ENCODE data around the gene ARL2. TPM values are rescaled to one million over a fixed set of nuclear protein-coding genes. Genes with fewer than 3 reads are reported as not detected.
"Not testable (repeated sequence)": the region's sequence is repeated elsewhere in the genome, so short reads cannot be mapped to it uniquely, and the experiment has no call there.

The ARL2 gene
- total and polyA plus RNA-seq, 2 donors (not counting 1 experiment from before 2014, with no cell fraction given), result 99.2 to 138 TPM

DNA sequence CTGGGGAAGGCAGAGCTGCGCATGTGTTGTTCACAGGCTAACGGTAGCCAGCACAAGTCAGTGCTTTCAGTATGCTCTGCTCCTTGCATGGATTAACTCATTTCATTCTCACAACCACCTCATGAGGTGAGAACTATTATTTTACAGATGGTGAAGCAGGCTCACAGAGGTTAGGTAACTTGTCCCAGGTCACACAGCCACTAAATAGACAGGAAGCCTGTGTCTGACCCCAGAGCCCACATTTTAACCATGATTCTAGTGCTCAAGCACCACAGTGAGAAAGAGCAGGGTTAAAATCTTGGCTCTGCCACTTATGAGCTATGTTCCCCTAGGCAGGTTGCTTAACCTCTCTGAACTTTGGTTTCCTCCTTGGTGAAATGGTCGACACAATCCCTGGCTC is 7.0 kb downstream of the ARL2 start:
- no peaks in the 10 kb centered on the region for H3K9me3 ChIP-seq (ENCODE audit: control insufficient read depth, insufficient read depth, low read depth, low read length)
- DNase-seq (ENCODE audit: low read depth in 2 of 2), result no peak
- no peak overlapping the region for H3K9ac ChIP-seq (ENCODE audit: insufficient read depth, low read length)
- H3K27me3 ChIP-seq (ENCODE audit: control insufficient read depth, insufficient read depth, low read length), result no peaks in the 10 kb centered on the region
- peaks cover 3% of the 10 kb centered on the region for H3K36me3 ChIP-seq (ENCODE audit: control insufficient read depth, insufficient read depth, low read length)
- no peaks in the 10 kb centered on the region for H3K4me1 ChIP-seq (ENCODE audit: control insufficient read depth, extremely low read depth, insufficient read depth, low read length)
- H4K20me1 ChIP-seq (ENCODE audit: control insufficient read depth, extremely low read depth, insufficient read depth, low read length), result no peaks in the 10 kb centered on the region
- TF ChIP-seq CTCF (conservative IDR thresholded peaks at IDR 0.05 in 1 of 2, IDR thresholded peaks at IDR 0.05 in 1 of 2; ENCODE audit: low read depth in 1 of 2, low read length in 2 of 2), result no peak
- no peak overlapping the region for H2AFZ ChIP-seq (ENCODE audit: low read length)
- H3K4me3 ChIP-seq (replicated peaks in 1 of 4; ENCODE audit: control extremely low read depth in 1 of 4, insufficient read depth in 1 of 4, low read depth in 3 of 4, low read length in 4 of 4), result no peak overlapping the region
- no peak overlapping the region for H3K4me2 ChIP-seq (ENCODE audit: extremely low read depth, insufficient read depth, low read length)
- H3K27ac ChIP-seq (ENCODE audit: insufficient read depth, low read length), result no peak overlapping the region
- H3K79me2 ChIP-seq (ENCODE audit: control insufficient read depth, insufficient read depth, low read length), result peaks cover 3% of the 10 kb centered on the region

DNA sequence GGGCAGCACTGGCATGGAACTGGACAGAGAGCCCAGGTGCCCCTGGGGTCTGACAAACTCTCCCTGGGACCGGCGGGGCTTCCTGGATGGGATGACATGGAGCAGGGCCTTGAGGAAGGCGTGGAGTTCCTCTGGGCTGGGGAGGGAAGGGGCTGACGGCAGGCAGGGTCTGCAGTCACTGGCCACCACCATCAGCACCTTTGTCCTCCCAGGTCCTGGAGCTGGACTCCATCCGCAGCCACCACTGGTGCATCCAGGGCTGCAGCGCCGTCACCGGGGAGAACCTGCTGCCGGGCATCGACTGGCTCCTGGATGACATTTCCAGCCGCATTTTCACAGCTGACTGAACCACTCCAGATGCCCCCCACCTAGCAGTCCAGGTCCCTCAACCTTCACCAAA is 7.5 kb downstream of the ARL2 start:
- DNase-seq (ENCODE audit: low read depth in 2 of 2), result no peak
- no peak overlapping the region for H3K27ac ChIP-seq (ENCODE audit: insufficient read depth, low read length)
- no peaks in the 10 kb centered on the region for H3K27me3 ChIP-seq (ENCODE audit: control insufficient read depth, insufficient read depth, low read length)
- H4K20me1 ChIP-seq (ENCODE audit: control insufficient read depth, extremely low read depth, insufficient read depth, low read length), result no peaks in the 10 kb centered on the region
- H3K4me2 ChIP-seq (ENCODE audit: extremely low read depth, insufficient read depth, low read length), result no peak overlapping the region
- no peak overlapping the region for H2AFZ ChIP-seq (ENCODE audit: low read length)
- H3K9me3 ChIP-seq (ENCODE audit: control insufficient read depth, insufficient read depth, low read depth, low read length), result no peaks in the 10 kb centered on the region
- H3K79me2 ChIP-seq (ENCODE audit: control insufficient read depth, insufficient read depth, low read length), result peaks cover under 1% of the 10 kb centered on the region
- TF ChIP-seq CTCF (conservative IDR thresholded peaks at IDR 0.05 in 1 of 2, IDR thresholded peaks at IDR 0.05 in 1 of 2; ENCODE audit: low read depth in 1 of 2, low read length in 2 of 2) (no peak), EZH2 (IDR thresholded peaks at IDR 0.05; ENCODE audit: low read length, missing control alignments) (no peak)
- H3K4me1 ChIP-seq (ENCODE audit: control insufficient read depth, extremely low read depth, insufficient read depth, low read length), result no peaks in the 10 kb centered on the region
- no peak overlapping the region for H3K4me3 ChIP-seq (replicated peaks in 1 of 4; ENCODE audit: control extremely low read depth in 1 of 4, insufficient read depth in 1 of 4, low read depth in 3 of 4, low read length in 4 of 4)
- H3K9ac ChIP-seq (ENCODE audit: insufficient read depth, low read length), result no peak overlapping the region
- H3K36me3 ChIP-seq (ENCODE audit: control insufficient read depth, insufficient read depth, low read length), result peaks cover 3% of the 10 kb centered on the region

DNA sequence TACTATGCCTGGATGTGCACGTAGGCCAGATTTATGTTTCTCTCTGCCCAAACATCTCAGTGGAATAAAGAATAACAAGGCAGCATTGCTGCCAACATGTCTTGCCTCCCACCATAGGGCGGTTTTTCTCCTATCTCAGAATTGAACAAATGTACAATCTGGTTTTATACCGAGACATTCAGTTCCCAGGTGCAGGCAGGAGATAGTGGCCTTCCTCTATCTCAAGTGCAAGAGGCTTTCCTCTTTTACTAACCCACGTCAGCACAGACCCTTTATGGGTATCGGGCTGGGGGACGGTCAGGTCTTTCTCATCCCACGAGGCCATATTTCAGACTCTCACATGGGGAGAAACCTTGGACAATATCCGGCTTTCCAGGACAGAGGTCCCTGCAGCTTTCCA is 9.5 kb downstream of the ARL2 start:
- not testable (repeated sequence) for H3K27me3 ChIP-seq (ENCODE audit: control insufficient read depth, insufficient read depth, low read length); H3K36me3 ChIP-seq (ENCODE audit: control insufficient read depth, insufficient read depth, low read length); H3K27ac ChIP-seq (ENCODE audit: insufficient read depth, low read length); H3K79me2 ChIP-seq (ENCODE audit: control insufficient read depth, insufficient read depth, low read length); H3K4me1 ChIP-seq (ENCODE audit: control insufficient read depth, extremely low read depth, insufficient read depth, low read length); H4K20me1 ChIP-seq (ENCODE audit: control insufficient read depth, extremely low read depth, insufficient read depth, low read length); H3K9me3 ChIP-seq (ENCODE audit: control insufficient read depth, insufficient read depth, low read depth, low read length); H3K9ac ChIP-seq (ENCODE audit: insufficient read depth, low read length); H3K4me2 ChIP-seq (ENCODE audit: extremely low read depth, insufficient read depth, low read length); DNase-seq (ENCODE audit: low read depth in 2 of 2); H2AFZ ChIP-seq (ENCODE audit: low read length); H3K4me3 ChIP-seq (replicated peaks in 1 of 4; ENCODE audit: control extremely low read depth in 1 of 4, insufficient read depth in 1 of 4, low read depth in 3 of 4, low read length in 4 of 4)
